ENCODE data around the gene DSCAM.

GRCh38 chr21:40333731-40334130 is 513.2 kb downstream of the DSCAM start:
- no peak for TF ChIP-seq CTCF (IDR thresholded peaks at IDR 0.05)
- TF ChIP-seq POLR2A (IDR thresholded peaks at IDR 0.05), result no peak
